Measurements from ENCODE around the gene TUBAL3. TPM values are rescaled to one million over a fixed set of nuclear protein-coding genes. Genes with fewer than 3 reads are reported as not detected.
A peak's percentile ranks its signal among the peaks of the same experiment; 100 is the strongest.

Gene TUBAL3
- total RNA-seq, 2 donors from 2014 or later = not detected

GRCh38 chr10:5402798-5403197, 1.8 kb downstream of the TUBAL3 start:
- Histone ChIP-seq H3K4me1 (peaks cover 8% of the 10 kb centered on the region), H3K9me3 (no peaks in the 10 kb centered on the region), H3K4me3 (no peak overlapping the region), H3K27ac (no peak overlapping the region), H3K27me3 (no peaks in the 10 kb centered on the region), H3K36me3 (replicated peaks in 1 of 2; ENCODE audit: insufficient read depth in 1 of 2, low read depth in 2 of 2) (no peaks in the 10 kb centered on the region)
- intact Hi-C loops (cut with DNase I) = no loop called here
- no peak for ATAC-seq
- 50 to 85% methylated on average over 1 to 3 of the region's 3 CpGs for WGBS, 2 donors
- TF ChIP-seq POLR2A (IDR thresholded peaks at IDR 0.05) = no peak
- TF ChIP-seq CTCF (IDR thresholded peaks at IDR 0.05) = no peak
- no peak for DNase-seq

GRCh38 chr10:5400468-5401240, 4.0 kb downstream of the TUBAL3 start:
- 83 to 84% methylated on average over 9 of the region's 9 CpGs for WGBS, 2 donors
- DNase-seq (no peak), ATAC-seq (no peak)
- Histone ChIP-seq H3K4me3 (no peak overlapping the region), H3K27me3 (no peaks in the 10 kb centered on the region), H3K9me3 (no peaks in the 10 kb centered on the region), H3K36me3 (replicated peaks in 1 of 2; ENCODE audit: insufficient read depth in 1 of 2, low read depth in 2 of 2) (no peaks in the 10 kb centered on the region), H3K4me1 (peaks cover 8% of the 10 kb centered on the region), H3K27ac (no peak overlapping the region)
- intact Hi-C loops (cut with DNase I) = no loop called here
- TF ChIP-seq CTCF (IDR thresholded peaks at IDR 0.05) (no peak), POLR2A (IDR thresholded peaks at IDR 0.05) (no peak)

GRCh38 chr10:5399332-5399731, 5.3 kb downstream of the TUBAL3 start:
- WGBS, 2 donors = 24 to 28% methylated on average over 6 of the region's 6 CpGs
- peak; percentile 80 for ATAC-seq
- H3K4me3 ChIP-seq = no peak overlapping the region
- no peak for TF ChIP-seq POLR2A (IDR thresholded peaks at IDR 0.05)
- TF ChIP-seq CTCF (IDR thresholded peaks at IDR 0.05) = no peak
- H3K27ac ChIP-seq = peak overlapping the region in 2 of 4 donors; percentile 41 to 46
- H3K36me3 ChIP-seq (replicated peaks in 1 of 2; ENCODE audit: insufficient read depth in 1 of 2, low read depth in 2 of 2) = no peaks in the 10 kb centered on the region
- intact Hi-C loops (cut with DNase I) = no loop called here
- peak; percentile 22 to 66 (median 47) for DNase-seq
- H3K27me3 ChIP-seq = no peaks in the 10 kb centered on the region
- H3K9me3 ChIP-seq = no peaks in the 10 kb centered on the region
- peaks cover 8% of the 10 kb centered on the region for H3K4me1 ChIP-seq

GRCh38 chr10:5396556-5397300, 7.9 kb downstream of the TUBAL3 start:
- H3K9me3 ChIP-seq = no peaks in the 10 kb centered on the region
- intact Hi-C loops (cut with DNase I) = no loop called here
- no peak for ATAC-seq

More at GRCh38 chr10:5396556-5397300, 7.9 kb downstream of the TUBAL3 start:
- no peak overlapping the region for H3K27ac ChIP-seq
- no peak overlapping the region for H3K4me3 ChIP-seq
- WGBS, 2 donors = 89 to 91% methylated on average over 12 of the region's 12 CpGs
- DNase-seq = peak in 1 of 4 donors; percentile 16
- H3K4me1 ChIP-seq = peaks cover 8% of the 10 kb centered on the region
- H3K27me3 ChIP-seq = no peaks in the 10 kb centered on the region
- TF ChIP-seq POLR2A (IDR thresholded peaks at IDR 0.05) = no peak
- TF ChIP-seq CTCF (IDR thresholded peaks at IDR 0.05) = no peak
- H3K36me3 ChIP-seq (replicated peaks in 1 of 2; ENCODE audit: insufficient read depth in 1 of 2, low read depth in 2 of 2) = no peaks in the 10 kb centered on the region
